ENCODE results near the gene EIF2B1.

Gene EIF2B1

DNA sequence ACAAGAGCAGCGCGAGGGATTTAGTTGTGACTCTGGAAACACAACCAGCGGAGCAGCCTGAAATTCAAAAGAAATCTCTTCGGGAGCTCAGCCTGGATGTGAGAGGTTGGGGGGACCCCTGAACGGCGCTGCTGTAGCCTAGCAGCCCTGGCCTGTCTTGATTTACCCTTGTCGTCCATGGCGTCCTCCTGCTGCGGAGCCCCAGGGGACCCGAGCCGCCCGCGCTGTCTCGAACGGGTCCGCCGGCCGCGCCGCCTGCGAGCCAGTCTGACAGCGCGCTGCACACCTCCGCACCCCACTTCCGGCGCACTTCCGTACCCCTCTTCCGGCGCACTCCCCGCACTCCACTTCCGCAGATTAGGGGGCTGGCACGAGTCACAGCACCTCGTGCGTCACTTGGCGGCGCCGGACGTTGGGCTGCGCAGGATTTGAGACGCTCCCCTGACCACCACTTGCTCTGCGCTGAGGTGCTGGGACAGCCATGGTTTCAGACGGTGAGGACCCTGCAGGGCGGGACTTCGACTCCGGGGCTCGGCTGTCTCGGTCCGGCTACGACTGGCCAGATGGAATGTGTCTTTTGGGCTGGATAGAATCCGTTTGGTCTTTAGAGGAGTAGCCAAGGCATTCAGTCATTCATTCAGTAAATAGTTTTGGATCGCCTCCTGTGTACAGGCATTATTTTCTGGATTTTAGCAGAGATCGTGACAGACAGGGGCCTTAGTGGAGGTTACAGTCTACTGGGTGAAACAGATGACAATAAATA, at the start of gene EIF2B1, which contains the start of gene GTF2H3:
Gene EIF2B1, minus strand, starts transcription at position 308 of the 763 bp plus-strand sequence. Its CDS starts 129 bp downstream, at position 179.
Gene GTF2H3, plus strand, starts transcription at position 451 of the 763 bp plus-strand sequence. Its CDS starts 31 bp downstream, at position 482.
- peak; percentile 99 for DNase-seq (ENCODE audit: low spot score)

DNA sequence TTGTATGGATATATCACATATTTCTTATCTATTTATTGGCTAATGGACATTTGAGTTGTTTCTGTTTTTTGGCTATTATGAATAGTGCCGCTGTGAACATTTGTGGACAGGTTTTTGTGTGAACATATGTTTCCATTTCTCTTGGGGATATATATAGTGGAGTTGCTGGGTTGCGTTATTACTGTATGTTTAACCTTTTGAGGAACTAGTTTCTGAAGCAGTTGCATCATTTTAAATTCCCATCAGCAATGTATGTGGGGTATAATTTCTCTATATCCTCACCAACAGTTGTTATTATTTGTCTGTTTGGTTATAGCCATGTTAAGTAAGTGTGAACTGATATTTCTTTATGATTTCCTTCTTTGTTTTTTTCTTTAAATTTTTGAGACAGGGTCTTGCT, 48.1 kb upstream of the EIF2B1 start:
- no peak for DNase-seq (ENCODE audit: low spot score)

- DNase-seq (ENCODE audit: low spot score) = no peak
Observed at GRCh38 chr12:123678981-123679380, 45.5 kb upstream of the EIF2B1 start.

- DNase-seq (ENCODE audit: low spot score) = no peak
Observed at GRCh38 chr12:123676616-123677320, 43.3 kb upstream of the EIF2B1 start.

- no peak for DNase-seq (ENCODE audit: low spot score)
Observed at GRCh38 chr12:123675436-123675835, 42.0 kb upstream of the EIF2B1 start.

DNA sequence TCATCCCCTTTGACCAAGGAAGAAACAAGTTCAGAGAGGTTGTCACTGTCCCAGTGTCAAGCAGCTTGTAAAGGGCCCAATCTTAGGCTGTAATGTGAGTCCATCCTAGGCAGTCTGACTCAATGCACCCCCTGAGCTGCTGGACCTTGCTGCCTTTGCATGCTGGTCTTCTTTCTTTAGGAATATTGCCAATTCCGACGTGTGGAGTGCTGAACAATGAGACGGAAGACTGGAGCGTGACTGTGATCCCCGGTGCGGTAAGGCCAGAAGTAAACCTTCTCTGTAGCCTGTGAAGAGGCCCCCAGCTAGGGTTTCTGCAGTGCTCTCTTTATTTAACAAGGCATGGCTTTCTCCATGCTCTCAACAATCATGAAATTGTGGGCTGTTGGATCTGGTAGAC, 38.4 kb upstream of the EIF2B1 start:
- no peak for DNase-seq (ENCODE audit: low spot score)

DNA sequence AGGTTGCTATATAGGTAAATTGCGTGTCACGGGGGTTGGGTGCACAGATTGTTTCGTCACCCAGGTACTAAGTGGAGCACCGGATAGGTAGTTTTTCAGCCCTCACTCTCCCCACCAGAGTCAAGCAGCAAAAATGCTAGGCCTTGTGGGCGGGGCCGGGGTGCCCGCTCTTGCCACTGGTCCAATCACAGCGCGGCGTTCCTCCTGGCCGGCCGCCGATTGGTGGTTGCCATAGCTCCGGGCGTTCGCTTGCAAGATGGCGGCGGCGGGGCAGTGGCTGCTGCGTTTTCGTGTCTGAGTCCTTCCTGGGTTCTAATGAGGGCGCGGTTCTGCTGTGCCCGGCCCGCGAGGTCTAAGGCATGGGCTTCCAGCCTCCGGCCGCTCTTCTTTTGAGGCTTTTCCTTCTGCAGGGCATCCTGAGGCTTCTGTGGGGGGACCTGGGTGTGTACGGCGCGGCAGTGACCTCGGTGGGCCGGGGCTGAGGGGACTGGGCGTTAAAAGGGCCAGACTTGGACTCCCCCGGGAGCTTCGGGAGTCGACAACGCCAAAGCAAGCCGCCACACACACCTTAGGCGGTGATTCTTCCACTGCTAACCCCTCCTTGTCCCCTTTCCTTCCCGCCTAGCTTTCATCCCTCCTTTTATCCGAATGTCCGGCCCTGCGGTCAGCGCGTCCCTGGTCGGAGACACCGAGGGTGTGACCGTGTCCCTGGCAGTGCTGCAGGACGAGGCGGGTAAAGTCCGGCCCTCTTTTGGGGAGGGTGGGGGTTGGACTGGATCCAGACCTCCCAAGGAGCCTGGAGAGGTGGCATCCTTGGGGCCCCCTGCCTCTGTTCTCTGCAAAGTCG, 37.6 kb upstream of the EIF2B1 start, which contains the start of gene TCTN2:
Gene TCTN2, plus strand, starts transcription at position 232 of the 847 bp plus-strand sequence. Its CDS starts 128 bp downstream, at position 360.
- peak; percentile 66 for DNase-seq (ENCODE audit: low spot score)

DNA sequence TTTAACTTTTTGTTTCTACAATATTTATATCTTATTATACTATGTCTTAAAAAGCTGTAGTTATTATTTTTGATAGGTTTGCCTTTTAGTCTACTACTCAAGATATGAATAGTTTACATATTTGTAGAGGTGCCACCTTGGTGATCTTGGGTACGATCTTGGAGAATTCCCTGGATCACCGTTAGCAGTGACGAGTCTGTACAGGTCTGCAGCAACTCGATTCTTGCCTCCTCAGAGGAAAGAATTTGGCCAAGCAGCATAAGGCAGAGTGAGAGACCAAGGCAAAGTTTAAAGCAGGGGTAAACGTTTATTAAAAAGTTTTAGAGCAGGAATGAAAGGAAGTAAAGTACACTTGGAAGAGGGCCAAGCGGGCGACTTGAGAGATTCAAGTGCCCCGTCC, 34.3 kb upstream of the EIF2B1 start:
- DNase-seq (ENCODE audit: low spot score) = no peak

- DNase-seq (ENCODE audit: low spot score) = no peak
Observed at GRCh38 chr12:123659996-123660727, 26.7 kb upstream of the EIF2B1 start.

DNA sequence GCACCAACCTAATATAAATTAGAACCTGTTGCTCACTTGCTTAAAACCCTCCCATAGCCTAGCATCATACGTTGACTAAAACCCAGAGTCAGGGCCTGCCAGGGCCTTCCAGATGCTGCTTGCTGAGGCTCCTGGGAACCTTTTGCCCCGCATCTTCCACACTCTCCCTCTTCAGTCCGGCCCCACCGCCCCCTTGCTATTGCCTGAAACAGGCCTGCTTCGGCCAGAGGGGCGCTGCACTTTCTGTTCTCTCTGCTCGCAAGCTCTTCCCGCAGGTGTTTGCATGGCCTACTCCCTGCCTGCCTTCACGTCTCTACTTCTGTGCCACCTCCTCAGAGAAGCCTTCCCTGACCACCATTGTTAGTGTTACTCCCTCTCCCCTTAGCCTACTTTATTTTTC, 23.7 kb upstream of the EIF2B1 start:
- DNase-seq (ENCODE audit: low spot score) = no peak

GRCh38 chr12:123656392-123656791, 22.9 kb upstream of the EIF2B1 start:
- DNase-seq (ENCODE audit: low spot score) = no peak

- DNase-seq (ENCODE audit: low spot score) = no peak
Observed at GRCh38 chr12:123655420-123655819, 21.9 kb upstream of the EIF2B1 start.

- no peak for DNase-seq (ENCODE audit: low spot score)
Observed at GRCh38 chr12:123654129-123654701, 20.7 kb upstream of the EIF2B1 start.

- no peak for DNase-seq (ENCODE audit: low spot score)
Observed at GRCh38 chr12:123648401-123648800, 14.9 kb upstream of the EIF2B1 start.

GRCh38 chr12:123645878-123646277, 12.4 kb upstream of the EIF2B1 start:
- no peak for DNase-seq (ENCODE audit: low spot score)

- DNase-seq (ENCODE audit: low spot score) = no peak
Observed at GRCh38 chr12:123645380-123645779, 11.9 kb upstream of the EIF2B1 start.

- DNase-seq (ENCODE audit: low spot score) = no peak
Observed at GRCh38 chr12:123643911-123644310, 10.4 kb upstream of the EIF2B1 start.

GRCh38 chr12:123634142-123634561, 666 bp upstream of the EIF2B1 start:
- DNase-seq (ENCODE audit: low spot score) = no peak

GRCh38 chr12:123621619-123622530, 11.6 kb downstream of the EIF2B1 start:
- no peak for DNase-seq (ENCODE audit: low spot score)

DNA sequence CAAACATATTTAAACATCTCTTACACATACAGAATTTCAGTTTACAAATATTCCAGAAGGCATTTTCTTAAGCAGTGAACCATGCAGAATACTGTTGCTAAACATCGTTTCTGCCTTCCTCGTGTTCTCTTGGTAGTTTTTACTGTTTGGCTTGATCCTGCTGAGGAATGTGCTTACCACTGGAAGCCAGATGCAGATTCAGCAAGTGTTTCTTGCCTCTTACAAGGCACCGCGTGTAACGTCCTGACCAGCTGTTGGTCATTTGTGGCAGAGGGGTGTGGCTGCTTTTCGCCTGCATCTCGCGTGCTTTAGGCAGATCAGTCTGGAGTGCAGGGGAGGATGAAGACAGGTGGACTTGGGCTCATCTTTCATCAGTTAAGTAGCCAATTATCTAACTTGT, 12.4 kb downstream of the EIF2B1 start:
- DNase-seq (ENCODE audit: low spot score) = no peak
